BLaER1 treated with 17β-estradiol and CSF1 and Interleukin-3, amounts not matched to agents 10 nM and 100 nM (cell line): ENCODE measurements around the gene PRPF38A.
A peak's percentile ranks its signal among the peaks of the same experiment; 100 is the strongest.

ENCODE experiments used
- H3K27ac ChIP-seq, 11 experiments: shearing (Covaris generic); formaldehyde crosslinking; 2 replicates each; pipeline ENCODE4 v1.8.1; 2022
- H3K27me3 ChIP-seq, 11 experiments: shearing (Covaris generic); formaldehyde crosslinking; 2 replicates each; pipeline ENCODE4 v1.8.1; 2022
- H3K36me3 ChIP-seq, 11 experiments: shearing (Covaris generic); formaldehyde crosslinking; 2 replicates each; pipeline ENCODE4 v1.8.1; 2022
- H3K4me1 ChIP-seq, 10 experiments: shearing (Covaris generic); formaldehyde crosslinking; 2 replicates each; pipeline ENCODE4 v1.8.1; 2022
- H3K4me2 ChIP-seq, 11 experiments: shearing (Covaris generic); formaldehyde crosslinking; 2 replicates each; pipeline ENCODE4 v1.8.1; 2022
- H3K4me3 ChIP-seq, 10 experiments: shearing (Covaris generic); formaldehyde crosslinking; 2 replicates each; pipeline ENCODE4 v1.8.1; 2022
- H3K9ac ChIP-seq, 11 experiments: shearing (Covaris generic); formaldehyde crosslinking; 2 replicates each; pipeline ENCODE4 v1.8.1; 2022
- H3K9me3 ChIP-seq, 11 experiments: shearing (Covaris generic); formaldehyde crosslinking; replicated peaks in 1 of 11; 2 replicates each; pipeline ENCODE4 v1.8.1; 2022
- H4K20me1 ChIP-seq, 11 experiments: shearing (Covaris generic); formaldehyde crosslinking; 2 replicates each; pipeline ENCODE4 v1.8.1; 2022
- Cebpa-rat ChIP-seq, 11 experiments: shearing (Covaris generic); IDR thresholded peaks; 2 replicates each; pipeline ENCODE4 v1.8.1; 2022

The PRPF38A gene

GRCh38 chr1:52385376-52385775 is 19.0 kb upstream of the PRPF38A start:
- TF ChIP-seq Cebpa-rat (IDR thresholded peaks at IDR 0.05) = no peak

GRCh38 chr1:52386458-52386857 is 17.9 kb upstream of the PRPF38A start:
- no peaks in the 10 kb centered on the region for H3K9me3 ChIP-seq
- H3K27ac ChIP-seq = no peak overlapping the region
- no peaks in the 10 kb centered on the region for H3K4me1 ChIP-seq

More at GRCh38 chr1:52385376-52385775, 19.0 kb upstream of the PRPF38A start:
- Histone ChIP-seq H3K27ac (no peak overlapping the region), H3K27me3 (no peaks in the 10 kb centered on the region), H3K9me3 (no peaks in the 10 kb centered on the region), H3K4me3 (no peak overlapping the region), H3K4me1 (no peaks in the 10 kb centered on the region), H4K20me1 (peaks cover 0 to 28% (median 0%) of the 10 kb centered on the region in 11 experiments; a peak in 5 of 22 replicates), H3K9ac (peak overlapping the region in 1 of 11 experiments; percentile 11; a peak in 1 of 22 replicates), H3K36me3 (peaks cover 45 to 100% (median 100%) of the 10 kb centered on the region in 11 experiments), H3K4me2 (no peak overlapping the region)

GRCh38 chr1:52393174-52393573 is 11.2 kb upstream of the PRPF38A start:
- TF ChIP-seq Cebpa-rat (IDR thresholded peaks at IDR 0.05) = no peak
- Histone ChIP-seq H3K9me3 (no peaks in the 10 kb centered on the region), H3K9ac (no peak overlapping the region), H3K27ac (no peak overlapping the region), H3K4me3 (no peak overlapping the region), H3K4me2 (no peak overlapping the region), H3K4me1 (no peaks in the 10 kb centered on the region), H3K36me3 (peaks cover 26 to 100% (median 98%) of the 10 kb centered on the region in 11 experiments), H3K27me3 (no peaks in the 10 kb centered on the region), H4K20me1 (peaks cover 0 to 49% (median 0%) of the 10 kb centered on the region in 11 experiments; a peak in 7 of 22 replicates)

More at GRCh38 chr1:52386458-52386857, 17.9 kb upstream of the PRPF38A start:
- Histone ChIP-seq H3K36me3 (peaks cover 37 to 100% (median 98%) of the 10 kb centered on the region in 11 experiments), H3K4me3 (no peak overlapping the region), H4K20me1 (peaks cover 0 to 38% (median 0%) of the 10 kb centered on the region in 11 experiments; a peak in 6 of 22 replicates), H3K27me3 (no peaks in the 10 kb centered on the region), H3K4me2 (no peak overlapping the region), H3K9ac (no peak overlapping the region)
- TF ChIP-seq Cebpa-rat (IDR thresholded peaks at IDR 0.05) = no peak

DNA sequence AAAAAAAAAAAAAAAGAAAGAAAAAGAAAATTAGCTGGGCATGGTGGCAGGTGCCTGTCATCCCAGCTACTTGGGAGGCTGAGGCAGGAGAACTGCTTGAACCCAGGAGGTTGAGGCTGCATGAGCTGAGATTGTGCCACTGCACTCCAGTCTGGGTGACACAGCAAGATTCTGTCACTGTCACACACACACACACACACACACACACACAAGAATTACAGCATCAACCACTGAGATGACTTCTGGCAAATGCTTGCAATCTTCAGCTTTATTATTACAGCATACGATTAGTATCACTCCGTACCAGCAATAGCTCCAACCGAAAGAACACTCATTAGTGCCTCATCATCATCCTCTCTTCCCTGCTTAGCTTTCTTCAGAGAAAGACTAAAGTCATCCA is 4.8 kb upstream of the PRPF38A start:
- Histone ChIP-seq H3K27ac (no peak overlapping the region), H3K9ac (no peak overlapping the region), H3K9me3 (no peaks in the 10 kb centered on the region), H3K27me3 (no peaks in the 10 kb centered on the region), H3K4me3 (no peak overlapping the region), H3K4me1 (peaks cover 10 to 19% (median 15%) of the 10 kb centered on the region in 10 experiments), H3K36me3 (peaks cover 16 to 81% (median 75%) of the 10 kb centered on the region in 11 experiments; a peak in 21 of 22 replicates), H3K4me2 (no peak overlapping the region), H4K20me1 (peaks cover 0 to 22% (median 4%) of the 10 kb centered on the region in 11 experiments; a peak in 6 of 22 replicates)
- no peak for TF ChIP-seq Cebpa-rat (IDR thresholded peaks at IDR 0.05)

GRCh38 chr1:52400131-52400530 is 4.3 kb upstream of the PRPF38A start:
- H3K4me1 ChIP-seq = peaks cover 10 to 19% (median 15%) of the 10 kb centered on the region in 10 experiments
- no peak for TF ChIP-seq Cebpa-rat (IDR thresholded peaks at IDR 0.05)
- peaks cover 0 to 22% (median 4%) of the 10 kb centered on the region in 11 experiments; a peak in 6 of 22 replicates for H4K20me1 ChIP-seq
- no peaks in the 10 kb centered on the region for H3K9me3 ChIP-seq
- H3K9ac ChIP-seq = no peak overlapping the region
- no peak overlapping the region for H3K4me3 ChIP-seq
- peaks cover 16 to 76% (median 70%) of the 10 kb centered on the region in 11 experiments; a peak in 21 of 22 replicates for H3K36me3 ChIP-seq
- H3K27me3 ChIP-seq = no peaks in the 10 kb centered on the region
- H3K27ac ChIP-seq = no peak overlapping the region
- no peak overlapping the region for H3K4me2 ChIP-seq

- TF ChIP-seq Cebpa-rat (IDR thresholded peaks at IDR 0.05) = no peak
- Histone ChIP-seq H3K9ac (peak overlapping the region; percentile 68 to 98 (median 93); a peak in 20 of 22 replicates), H3K27me3 (no peaks in the 10 kb centered on the region), H3K4me1 (peaks cover 29 to 36% (median 34%) of the 10 kb centered on the region in 10 experiments), H3K27ac (peak overlapping the region in 7 of 11 experiments; percentile 88 to 98 (median 94); a peak in 12 of 22 replicates), H3K9me3 (no peaks in the 10 kb centered on the region), H3K36me3 (peaks cover 9 to 71% (median 63%) of the 10 kb centered on the region in 11 experiments; a peak in 21 of 22 replicates), H4K20me1 (peaks cover 0 to 26% (median 0%) of the 10 kb centered on the region in 11 experiments; a peak in 7 of 22 replicates), H3K4me2 (peak overlapping the region; percentile 64 to 88 (median 78); a peak in 21 of 22 replicates), H3K4me3 (peak overlapping the region; percentile 77 to 98 (median 83); a peak in 18 of 20 replicates)
These were observed 1.6 kb upstream of the PRPF38A start for GRCh38 chr1:52402860-52403240.

- Histone ChIP-seq H3K27ac (peak overlapping the region; percentile 3 to 98 (median 94); a peak in 21 of 22 replicates), H4K20me1 (peaks cover 0 to 34% (median 0%) of the 10 kb centered on the region in 11 experiments; a peak in 8 of 22 replicates), H3K9me3 (no peaks in the 10 kb centered on the region), H3K27me3 (no peaks in the 10 kb centered on the region), H3K4me1 (peaks cover 29 to 36% (median 34%) of the 10 kb centered on the region in 10 experiments), H3K4me2 (peak overlapping the region; percentile 64 to 88 (median 78)), H3K4me3 (peak overlapping the region; percentile 77 to 98 (median 83)), H3K36me3 (peaks cover 16 to 71% (median 63%) of the 10 kb centered on the region in 11 experiments), H3K9ac (peak overlapping the region; percentile 68 to 98 (median 93))
- no peak for TF ChIP-seq Cebpa-rat (IDR thresholded peaks at IDR 0.05)
These were observed 761 bp upstream of the PRPF38A start for GRCh38 chr1:52403566-52404115.

- Histone ChIP-seq H4K20me1 (peaks cover 0 to 46% (median 0%) of the 10 kb centered on the region in 11 experiments; a peak in 8 of 22 replicates), H3K36me3 (peaks cover 28 to 73% (median 65%) of the 10 kb centered on the region in 11 experiments)
These were observed 555 bp downstream of the PRPF38A start for GRCh38 chr1:52404975-52405338.

GRCh38 chr1:52413410-52413989 is 9.1 kb downstream of the PRPF38A start:
- Histone ChIP-seq H3K4me2 (no peak overlapping the region), H3K4me3 (no peak overlapping the region), H3K9me3 (no peaks in the 10 kb centered on the region), H3K27me3 (no peaks in the 10 kb centered on the region), H3K4me1 (no peaks in the 10 kb centered on the region), H3K27ac (no peak overlapping the region), H3K9ac (no peak overlapping the region), H4K20me1 (peaks cover 0 to 30% (median 9%) of the 10 kb centered on the region in 11 experiments; a peak in 8 of 22 replicates), H3K36me3 (peaks cover 96 to 100% (median 100%) of the 10 kb centered on the region in 11 experiments)
- no peak for TF ChIP-seq Cebpa-rat (IDR thresholded peaks at IDR 0.05)

More at GRCh38 chr1:52404975-52405338, 555 bp downstream of the PRPF38A start:
- H3K27ac ChIP-seq = peak overlapping the region; percentile 87 to 98 (median 94)
- H3K4me2 ChIP-seq = peak overlapping the region; percentile 64 to 92 (median 89)
- H3K4me1 ChIP-seq = peaks cover 29 to 36% (median 34%) of the 10 kb centered on the region in 10 experiments
- peak overlapping the region; percentile 77 to 98 (median 83) for H3K4me3 ChIP-seq
- H3K27me3 ChIP-seq = no peaks in the 10 kb centered on the region
- peak overlapping the region; percentile 88 to 98 (median 93) for H3K9ac ChIP-seq
- no peak for TF ChIP-seq Cebpa-rat (IDR thresholded peaks at IDR 0.05)
- no peaks in the 10 kb centered on the region for H3K9me3 ChIP-seq
